HG03280 (cell line): ENCODE results near the gene PHIP.
"Not testable (repeated sequence)": the region's sequence is repeated elsewhere in the genome, so short reads cannot be mapped to it uniquely, and the experiment has no call there.

Experiments used
- ATAC-seq: cut with Tn5 transposase; IDR thresholded peaks from one replicate; pipeline ENCODE4 v1.9.1; 2021; ENCODE audit warnings: mild to moderate bottlenecking, moderate library complexity; ENCODE audit not compliant: unreplicated experiment

The PHIP gene

GRCh38 chr6:78936515-78936914, 141.5 kb downstream of the PHIP start:
- ATAC-seq = no peak

GRCh38 chr6:78935553-78935952, 142.5 kb downstream of the PHIP start:
- ATAC-seq = no peak

- ATAC-seq = no peak
Measured at GRCh38 chr6:78925317-78925716, 152.7 kb downstream of the PHIP start.

GRCh38 chr6:78921168-78921567, 156.9 kb downstream of the PHIP start:
- ATAC-seq = not testable (repeated sequence)

DNA sequence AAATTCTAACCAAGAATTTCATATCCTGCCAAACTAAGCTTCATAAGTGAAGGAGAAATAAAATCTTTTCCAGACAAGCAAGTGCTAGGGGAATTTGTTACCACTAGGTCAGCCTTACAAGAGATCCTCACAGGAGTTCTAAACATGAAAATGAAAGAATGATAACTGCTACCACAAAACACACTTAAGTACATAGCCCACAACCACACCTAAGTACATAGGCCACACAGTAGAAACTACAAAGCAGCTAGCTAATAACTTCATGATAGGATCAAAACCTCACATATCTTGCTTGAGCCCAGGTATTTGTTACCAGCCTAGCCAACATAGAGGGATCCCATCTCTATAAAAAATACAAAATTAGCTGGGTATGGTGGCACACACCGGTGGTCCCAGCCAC, 160.3 kb downstream of the PHIP start:
- ATAC-seq = no peak

DNA sequence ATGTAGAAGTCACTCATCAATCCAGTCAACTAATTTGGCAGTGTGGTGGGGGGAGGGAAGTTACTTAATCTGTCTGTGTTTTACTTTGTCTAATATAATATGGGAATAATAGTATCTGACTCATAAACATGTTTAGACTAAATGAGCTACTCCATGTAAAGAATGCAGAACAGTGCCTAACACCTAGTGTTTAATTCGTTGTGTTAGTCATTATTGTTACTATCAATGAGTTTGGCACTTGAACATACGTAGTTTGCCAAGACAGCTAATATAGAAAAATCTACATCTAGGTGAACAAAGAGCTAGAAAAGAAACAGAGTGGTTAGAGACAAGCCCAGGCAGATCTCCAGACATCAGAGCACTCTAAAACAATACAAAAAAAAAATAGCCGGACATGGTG, 161.6 kb downstream of the PHIP start:
- no peak for ATAC-seq

- no peak for ATAC-seq
Measured at GRCh38 chr6:78911218-78911940, 166.7 kb downstream of the PHIP start.

DNA sequence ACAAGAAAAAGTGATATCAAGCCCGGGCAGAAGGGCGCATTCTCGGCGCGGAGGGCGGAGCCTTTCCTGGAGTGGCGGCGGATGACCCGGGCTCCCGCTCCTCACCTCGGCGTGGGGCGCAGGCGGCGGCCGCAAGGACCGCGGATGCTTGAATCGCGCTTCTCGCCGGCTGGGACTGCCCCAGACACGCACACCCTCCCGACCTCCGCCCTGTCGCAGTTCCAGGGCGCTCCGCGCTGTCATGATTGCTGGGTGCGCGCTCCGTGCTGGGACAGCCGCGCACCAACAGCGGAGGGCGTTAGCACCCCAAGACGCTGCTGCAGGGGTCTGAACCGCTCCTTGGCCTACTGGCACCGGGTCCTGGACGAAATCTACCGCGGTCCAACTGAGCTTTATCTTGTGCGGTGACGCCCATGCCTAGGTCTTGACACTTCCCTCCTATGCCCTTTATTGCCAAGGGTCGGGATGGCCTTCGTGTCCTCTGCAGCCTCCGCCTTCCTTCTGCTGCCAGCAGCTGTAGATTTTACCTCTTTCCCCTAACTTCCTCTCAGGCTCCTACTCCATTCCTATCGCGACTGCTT, 167.4 kb downstream of the PHIP start:
- ATAC-seq = no peak

DNA sequence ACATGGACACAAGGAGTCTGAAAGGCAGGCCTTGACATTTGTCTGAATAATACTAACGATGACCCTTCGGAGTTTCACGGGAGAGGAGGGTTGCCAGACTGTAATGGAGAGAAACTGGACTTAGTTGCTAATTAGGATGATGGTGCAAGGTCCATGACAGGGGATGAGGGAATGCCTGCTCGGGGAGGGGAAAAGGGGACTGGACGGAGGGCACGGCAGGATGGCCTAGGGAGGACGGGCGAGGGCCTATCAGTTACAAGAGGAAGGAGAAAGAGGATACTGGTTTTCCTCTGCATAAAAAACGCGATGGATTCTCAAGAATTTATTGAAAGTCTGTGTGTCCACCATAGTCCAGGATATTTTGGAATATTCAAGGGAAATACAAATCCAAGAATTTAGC, 168.0 kb downstream of the PHIP start:
- ATAC-seq = no peak

- ATAC-seq = no peak
Measured at GRCh38 chr6:78909391-78909790, 168.7 kb downstream of the PHIP start.

- ATAC-seq = no peak
Measured at GRCh38 chr6:78908621-78909020, 169.4 kb downstream of the PHIP start.

GRCh38 chr6:78896227-78896626, 181.8 kb downstream of the PHIP start:
- no peak for ATAC-seq

GRCh38 chr6:78889901-78890300, 188.2 kb downstream of the PHIP start:
- not testable (repeated sequence) for ATAC-seq
